ENCODE results near the gene CARTPT.

The CARTPT gene

DNA sequence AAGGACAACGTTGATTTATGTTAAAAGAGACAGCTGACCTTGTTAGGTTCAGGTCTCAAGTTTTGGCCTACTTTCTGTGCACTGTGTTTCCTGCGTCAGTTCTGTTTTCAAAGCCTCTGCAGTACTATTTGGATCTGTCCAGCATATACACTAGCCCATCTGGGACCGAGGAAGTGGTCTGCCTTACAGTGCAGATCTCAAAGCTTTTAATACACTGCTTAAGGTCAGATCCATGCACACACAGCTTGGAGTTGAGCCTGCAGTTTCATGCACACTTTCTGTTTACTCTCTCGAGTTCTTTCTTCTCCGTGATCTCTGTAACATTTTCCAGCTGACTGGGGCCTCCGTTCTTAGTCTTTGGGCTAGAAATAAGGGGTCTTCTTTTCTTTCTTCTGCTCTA lies 24.1 kb downstream of the CARTPT start:
- H3K4me3 ChIP-seq (ENCODE audit: low read depth, low read length): no peak overlapping the region
- TF ChIP-seq, protein P1, sequence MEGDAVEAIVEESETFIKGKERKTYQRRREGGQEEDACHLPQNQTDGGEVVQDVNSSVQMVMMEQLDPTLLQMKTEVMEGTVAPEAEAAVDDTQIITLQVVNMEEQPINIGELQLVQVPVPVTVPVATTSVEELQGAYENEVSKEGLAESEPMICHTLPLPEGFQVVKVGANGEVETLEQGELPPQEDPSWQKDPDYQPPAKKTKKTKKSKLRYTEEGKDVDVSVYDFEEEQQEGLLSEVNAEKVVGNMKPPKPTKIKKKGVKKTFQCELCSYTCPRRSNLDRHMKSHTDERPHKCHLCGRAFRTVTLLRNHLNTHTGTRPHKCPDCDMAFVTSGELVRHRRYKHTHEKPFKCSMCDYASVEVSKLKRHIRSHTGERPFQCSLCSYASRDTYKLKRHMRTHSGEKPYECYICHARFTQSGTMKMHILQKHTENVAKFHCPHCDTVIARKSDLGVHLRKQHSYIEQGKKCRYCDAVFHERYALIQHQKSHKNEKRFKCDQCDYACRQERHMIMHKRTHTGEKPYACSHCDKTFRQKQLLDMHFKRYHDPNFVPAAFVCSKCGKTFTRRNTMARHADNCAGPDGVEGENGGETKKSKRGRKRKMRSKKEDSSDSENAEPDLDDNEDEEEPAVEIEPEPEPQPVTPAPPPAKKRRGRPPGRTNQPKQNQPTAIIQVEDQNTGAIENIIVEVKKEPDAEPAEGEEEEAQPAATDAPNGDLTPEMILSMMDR (IDR thresholded peaks at IDR 0.05; ENCODE audit: borderline replicate concordance, insufficient read depth, low read depth, low read length): no peak

DNA sequence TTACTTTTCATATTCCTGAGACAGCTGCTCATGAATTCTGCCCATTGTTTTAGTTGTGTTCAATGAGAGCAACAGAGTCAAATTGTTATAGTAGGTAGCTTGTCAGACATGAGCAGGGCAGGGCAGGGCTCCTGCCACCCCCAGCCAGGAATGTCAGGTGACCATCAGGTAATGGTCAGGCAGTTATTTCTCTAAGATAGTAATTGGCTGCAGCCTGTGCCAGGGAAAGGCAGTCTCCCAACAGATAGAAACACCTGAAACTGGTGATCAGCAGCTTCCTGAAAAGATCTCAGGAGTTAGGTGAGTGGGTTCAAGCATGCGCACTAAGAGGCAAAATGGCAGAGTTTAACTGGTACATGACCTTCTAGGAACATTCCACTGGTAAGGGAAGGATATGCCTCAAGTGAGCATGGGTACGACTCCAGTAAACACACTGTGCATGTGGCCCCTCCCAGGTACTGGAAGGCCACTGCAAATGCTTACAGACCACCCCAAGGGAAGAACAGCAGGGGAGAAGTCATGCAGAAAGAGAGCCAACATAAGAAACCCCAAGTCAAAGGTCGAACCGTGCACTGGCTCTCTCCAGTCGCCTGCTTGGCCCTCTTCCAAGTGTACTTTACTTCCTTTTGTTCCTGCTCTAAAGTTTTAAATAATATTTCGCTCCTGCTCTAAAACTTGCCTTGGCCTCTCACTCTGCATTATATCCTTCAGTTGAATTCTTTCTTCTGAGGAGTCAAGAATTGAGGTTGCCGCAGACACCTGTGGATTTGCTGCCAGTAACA lies 25.1 kb downstream of the CARTPT start:
- TF ChIP-seq, protein P1 (IDR thresholded peaks at IDR 0.05; ENCODE audit: borderline replicate concordance, insufficient read depth, low read depth, low read length): no peak
- no peak overlapping the region for H3K4me3 ChIP-seq (ENCODE audit: low read depth, low read length)

DNA sequence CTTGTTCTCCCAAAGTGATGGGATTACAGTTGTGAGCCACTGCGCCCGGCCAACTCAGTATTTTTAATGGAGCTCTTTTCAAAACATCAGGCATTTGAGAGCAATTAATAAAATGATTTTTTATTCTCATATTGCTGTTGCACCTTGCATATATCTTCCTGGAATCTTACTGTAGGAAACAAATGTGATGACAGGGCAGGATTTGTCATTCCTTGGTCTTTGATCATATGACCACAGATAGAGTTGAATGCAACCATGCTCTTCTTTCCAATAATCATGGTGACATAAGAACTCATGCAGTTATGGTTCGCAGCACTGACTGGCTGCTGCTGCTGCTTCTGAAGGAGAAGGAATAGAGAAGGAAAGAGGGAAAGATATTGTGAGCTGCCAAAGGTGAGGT lies 28.1 kb downstream of the CARTPT start:
- H3K4me3 ChIP-seq (ENCODE audit: low read depth, low read length): no peak overlapping the region
- TF ChIP-seq, protein P1 (IDR thresholded peaks at IDR 0.05; ENCODE audit: borderline replicate concordance, insufficient read depth, low read depth, low read length): no peak

GRCh38 chr5:71748360-71748759 lies 29.3 kb downstream of the CARTPT start:
- TF ChIP-seq, protein P1 (IDR thresholded peaks at IDR 0.05; ENCODE audit: borderline replicate concordance, insufficient read depth, low read depth, low read length): no peak
- H3K4me3 ChIP-seq (ENCODE audit: low read depth, low read length): no peak overlapping the region

DNA sequence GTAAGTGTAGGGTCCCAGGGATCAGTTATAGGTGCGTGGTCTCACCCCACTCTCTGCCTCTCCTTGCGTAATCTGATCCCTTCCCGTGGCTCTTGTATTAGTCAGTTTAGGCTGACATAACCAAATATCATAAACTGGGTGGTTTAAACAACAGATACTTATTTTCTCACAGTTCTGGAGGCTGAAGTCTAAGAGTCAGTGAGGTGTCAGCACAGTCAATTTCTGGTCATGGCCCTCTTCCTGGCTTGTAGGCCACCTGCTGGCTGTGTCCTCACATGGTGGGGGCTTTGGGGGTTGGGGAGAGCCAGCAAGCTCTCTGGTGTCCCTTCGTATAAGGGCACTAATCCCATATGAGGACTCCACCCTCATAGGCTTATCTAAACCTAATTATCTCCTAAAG lies 32.3 kb downstream of the CARTPT start:
- TF ChIP-seq, protein P1 (IDR thresholded peaks at IDR 0.05; ENCODE audit: borderline replicate concordance, insufficient read depth, low read depth, low read length): no peak
- no peak overlapping the region for H3K4me3 ChIP-seq (ENCODE audit: low read depth, low read length)

DNA sequence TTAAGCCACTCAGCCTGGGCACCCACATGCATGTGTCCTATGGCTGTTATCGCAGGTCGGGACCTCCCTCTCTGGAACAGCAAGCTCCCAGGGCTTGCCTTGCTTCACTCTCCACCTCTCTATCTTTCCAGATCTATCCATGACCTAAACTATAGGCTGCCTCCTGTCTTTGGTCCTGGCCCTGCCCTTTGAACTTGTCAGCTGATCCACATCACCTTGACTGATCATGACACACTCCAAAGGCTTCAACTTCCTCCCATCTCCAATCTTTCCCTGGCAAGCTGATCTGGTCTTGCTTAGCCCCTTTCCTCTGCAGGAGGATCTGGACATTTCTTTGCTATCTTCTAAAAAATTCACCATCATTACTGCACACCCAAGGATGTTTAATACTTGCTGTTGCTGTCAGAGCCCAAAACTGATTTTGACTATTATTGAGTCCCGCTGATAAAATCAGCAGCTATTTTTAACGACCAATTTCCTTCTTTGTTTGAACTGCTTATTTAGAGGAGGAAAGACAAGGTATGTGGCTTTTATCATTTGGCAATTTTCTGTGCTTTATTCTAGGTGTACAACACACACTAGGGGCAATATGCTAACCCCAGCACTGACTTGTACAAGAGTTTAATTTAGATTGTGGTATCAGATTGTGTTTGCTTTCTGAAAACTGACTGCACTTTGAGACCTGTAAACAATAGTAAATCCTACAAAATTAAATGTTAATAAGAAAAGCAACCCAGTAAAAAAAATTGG lies 33.5 kb downstream of the CARTPT start:
- TF ChIP-seq, protein P1 (IDR thresholded peaks at IDR 0.05; ENCODE audit: borderline replicate concordance, insufficient read depth, low read depth, low read length): no peak
- H3K4me3 ChIP-seq (ENCODE audit: low read depth, low read length): no peak overlapping the region
